ENCODE results near the gene STK39.

DNA sequence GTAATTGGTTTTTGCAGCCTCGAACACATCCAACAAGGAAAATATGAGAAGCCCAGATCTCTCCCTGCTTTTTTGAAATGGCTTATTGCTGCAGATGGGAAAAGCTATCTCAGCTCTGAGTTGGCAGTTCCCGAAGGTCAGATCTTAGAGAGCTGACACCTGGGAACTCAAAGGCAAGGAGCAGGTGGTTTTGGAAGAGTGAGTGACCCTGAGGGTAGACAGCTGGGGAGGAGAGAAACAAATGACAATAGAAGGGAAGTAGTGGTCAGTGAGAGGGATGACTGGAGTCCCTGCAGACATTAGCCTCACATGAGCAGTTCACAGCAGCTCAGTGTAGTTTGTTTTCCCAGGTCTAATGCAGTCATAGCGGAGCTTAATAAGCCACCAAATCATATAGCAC, 317.9 kb downstream of the STK39 start:
- TF ChIP-seq, protein P1, sequence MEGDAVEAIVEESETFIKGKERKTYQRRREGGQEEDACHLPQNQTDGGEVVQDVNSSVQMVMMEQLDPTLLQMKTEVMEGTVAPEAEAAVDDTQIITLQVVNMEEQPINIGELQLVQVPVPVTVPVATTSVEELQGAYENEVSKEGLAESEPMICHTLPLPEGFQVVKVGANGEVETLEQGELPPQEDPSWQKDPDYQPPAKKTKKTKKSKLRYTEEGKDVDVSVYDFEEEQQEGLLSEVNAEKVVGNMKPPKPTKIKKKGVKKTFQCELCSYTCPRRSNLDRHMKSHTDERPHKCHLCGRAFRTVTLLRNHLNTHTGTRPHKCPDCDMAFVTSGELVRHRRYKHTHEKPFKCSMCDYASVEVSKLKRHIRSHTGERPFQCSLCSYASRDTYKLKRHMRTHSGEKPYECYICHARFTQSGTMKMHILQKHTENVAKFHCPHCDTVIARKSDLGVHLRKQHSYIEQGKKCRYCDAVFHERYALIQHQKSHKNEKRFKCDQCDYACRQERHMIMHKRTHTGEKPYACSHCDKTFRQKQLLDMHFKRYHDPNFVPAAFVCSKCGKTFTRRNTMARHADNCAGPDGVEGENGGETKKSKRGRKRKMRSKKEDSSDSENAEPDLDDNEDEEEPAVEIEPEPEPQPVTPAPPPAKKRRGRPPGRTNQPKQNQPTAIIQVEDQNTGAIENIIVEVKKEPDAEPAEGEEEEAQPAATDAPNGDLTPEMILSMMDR (IDR thresholded peaks at IDR 0.05) = no peak
- no peak for TF ChIP-seq POLR2A (IDR thresholded peaks at IDR 0.05)
